Stimulated activated naive CD4-positive, alpha-beta T cell treated with Interleukin-2 at 50 U/mL for 16 hours (primary cell): ENCODE measurements around the gene LIPC.

Experiments used
- DNase-seq: peaks from one replicate; lab custom pipeline; 2025; lab: John Stamatoyannopoulos, UW

LIPC gene

DNA sequence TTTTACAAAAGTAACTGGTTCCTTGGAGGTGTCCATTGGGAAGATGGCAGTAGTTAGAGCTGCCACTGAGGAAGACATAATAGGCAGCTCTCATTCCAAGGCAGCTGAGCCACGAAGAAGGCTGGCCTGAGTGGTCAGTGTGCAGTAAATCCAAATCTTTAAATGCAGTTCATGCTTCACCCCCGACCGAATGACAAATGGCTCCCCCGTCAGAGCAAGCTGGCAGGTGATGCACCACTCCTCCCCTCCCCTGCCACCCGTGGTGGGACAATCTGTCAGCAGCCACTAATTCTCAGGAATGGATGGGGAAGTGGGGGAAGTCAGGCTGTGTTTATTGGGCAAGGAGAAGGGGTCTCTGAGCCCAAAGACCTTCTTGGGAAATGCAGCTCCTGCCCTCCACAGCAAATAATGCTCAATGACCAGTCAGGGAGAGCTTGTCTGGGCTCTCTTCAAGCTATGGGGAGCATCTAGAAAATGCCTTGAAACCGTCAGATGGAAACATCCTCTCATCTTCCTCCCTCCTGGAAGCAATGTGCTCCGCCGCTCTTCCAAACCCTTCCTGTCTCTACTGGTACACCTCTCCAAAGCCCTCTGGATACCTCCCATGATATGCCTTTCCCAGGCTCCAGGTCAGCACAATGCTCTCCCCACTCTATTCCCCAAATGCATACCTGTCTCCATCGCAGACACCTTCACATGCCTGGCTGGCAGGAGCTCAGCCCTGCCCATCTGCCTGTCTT, 65.4 kb downstream of the LIPC start:
- no peak for DNase-seq

DNA sequence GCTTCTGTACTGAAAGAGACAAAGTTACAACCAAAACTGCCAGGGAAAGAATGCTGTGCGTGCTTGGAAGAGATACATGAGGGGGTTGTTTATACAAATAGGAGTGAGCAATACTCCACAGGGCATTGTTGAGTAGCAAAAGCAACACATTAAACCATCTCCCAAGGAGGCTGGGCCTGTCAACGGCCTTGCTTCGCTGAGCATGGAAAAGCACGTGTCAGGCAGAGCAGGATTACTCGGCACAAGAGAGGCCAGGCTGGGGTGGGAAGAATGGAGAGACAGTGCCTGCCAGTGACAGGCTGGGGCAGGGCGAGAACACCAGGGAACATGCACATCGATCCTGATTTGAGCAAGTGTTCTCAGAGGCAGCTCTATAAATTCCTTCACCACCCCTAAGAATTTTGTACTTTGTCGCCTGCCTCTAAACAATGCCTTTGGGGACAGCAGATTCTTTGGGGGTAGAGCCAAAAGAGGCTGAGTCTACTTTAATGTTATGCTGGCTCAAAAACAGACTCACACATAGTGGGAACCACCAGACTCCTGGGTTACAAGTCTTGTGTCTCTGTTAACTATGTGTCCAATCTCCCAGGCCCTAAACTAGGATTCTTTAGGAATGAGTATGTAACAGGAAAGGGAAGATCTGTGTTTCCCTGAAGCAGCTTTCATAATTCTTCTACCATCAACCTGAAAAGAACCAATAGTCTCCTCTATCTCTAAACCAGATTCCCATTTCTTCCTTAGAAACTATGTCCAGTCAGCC, 67.2 kb downstream of the LIPC start:
- no peak for DNase-seq

DNA sequence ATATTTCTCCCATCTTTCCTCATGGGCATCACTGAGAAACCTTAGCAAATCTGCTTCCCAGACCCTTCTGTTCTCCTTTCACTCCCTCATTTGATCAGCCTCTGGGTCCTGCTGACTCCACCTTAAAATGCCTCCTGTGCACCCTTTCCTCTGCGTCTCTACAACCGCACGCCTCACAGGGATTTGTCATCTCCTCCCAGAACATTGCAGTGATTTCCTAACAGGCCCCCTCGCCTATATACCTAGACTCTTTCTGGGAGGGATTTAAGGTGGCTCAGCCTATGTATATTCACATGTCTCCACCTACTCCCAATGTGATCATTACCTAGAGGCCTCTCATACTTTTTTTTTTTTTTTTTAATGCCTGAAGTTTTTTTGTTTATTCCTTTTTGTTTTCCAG, 69.2 kb downstream of the LIPC start:
- no peak for DNase-seq

- DNase-seq, result no peak
Observed at GRCh38 chr15:58501636-58502188, 69.9 kb downstream of the LIPC start.

- DNase-seq, result no peak
Observed at GRCh38 chr15:58503139-58504027, 71.6 kb downstream of the LIPC start.

GRCh38 chr15:58504674-58505234, 73.0 kb downstream of the LIPC start:
- DNase-seq, result no peak

DNA sequence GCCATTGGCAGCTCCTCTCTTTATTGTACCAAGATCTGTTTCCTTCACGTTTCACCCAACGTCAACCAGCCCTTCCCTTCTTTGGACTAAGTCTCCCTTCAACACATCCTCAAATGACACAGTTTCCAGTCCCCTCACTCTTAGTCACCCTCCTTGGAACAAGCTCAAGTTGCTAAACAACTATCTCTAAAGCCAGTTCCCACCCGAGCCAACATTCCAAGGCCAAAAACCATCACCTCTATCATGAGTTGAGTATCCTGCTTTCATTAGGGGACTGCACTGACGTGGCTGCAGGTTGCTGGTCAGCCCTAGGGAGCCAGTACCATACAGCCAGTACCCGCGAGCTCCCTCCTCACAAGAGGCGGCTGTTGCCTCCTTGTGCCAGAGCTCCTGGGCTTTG, 73.8 kb downstream of the LIPC start:
- no peak for DNase-seq

DNA sequence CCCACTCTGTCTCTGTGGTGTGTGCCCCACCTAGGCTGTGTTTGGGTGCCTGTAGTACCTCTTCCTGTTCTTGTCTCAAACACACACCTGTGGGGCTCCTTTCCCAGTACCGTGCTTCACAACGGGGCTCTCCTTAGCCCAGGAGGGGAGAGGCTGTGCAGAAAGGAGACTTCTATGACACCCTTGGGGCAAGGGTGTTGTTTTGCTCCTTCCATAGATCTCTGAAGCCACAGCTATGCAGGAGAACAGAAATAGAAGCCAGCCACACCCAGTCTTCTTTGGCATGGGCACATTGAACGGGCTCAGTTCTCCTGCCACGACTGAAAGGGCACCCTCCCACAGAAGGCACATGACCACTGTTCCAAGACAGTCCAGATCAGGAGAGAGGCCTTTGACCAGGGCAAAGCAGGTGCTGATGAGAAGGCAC, 74.3 kb downstream of the LIPC start:
- no peak for DNase-seq

DNA sequence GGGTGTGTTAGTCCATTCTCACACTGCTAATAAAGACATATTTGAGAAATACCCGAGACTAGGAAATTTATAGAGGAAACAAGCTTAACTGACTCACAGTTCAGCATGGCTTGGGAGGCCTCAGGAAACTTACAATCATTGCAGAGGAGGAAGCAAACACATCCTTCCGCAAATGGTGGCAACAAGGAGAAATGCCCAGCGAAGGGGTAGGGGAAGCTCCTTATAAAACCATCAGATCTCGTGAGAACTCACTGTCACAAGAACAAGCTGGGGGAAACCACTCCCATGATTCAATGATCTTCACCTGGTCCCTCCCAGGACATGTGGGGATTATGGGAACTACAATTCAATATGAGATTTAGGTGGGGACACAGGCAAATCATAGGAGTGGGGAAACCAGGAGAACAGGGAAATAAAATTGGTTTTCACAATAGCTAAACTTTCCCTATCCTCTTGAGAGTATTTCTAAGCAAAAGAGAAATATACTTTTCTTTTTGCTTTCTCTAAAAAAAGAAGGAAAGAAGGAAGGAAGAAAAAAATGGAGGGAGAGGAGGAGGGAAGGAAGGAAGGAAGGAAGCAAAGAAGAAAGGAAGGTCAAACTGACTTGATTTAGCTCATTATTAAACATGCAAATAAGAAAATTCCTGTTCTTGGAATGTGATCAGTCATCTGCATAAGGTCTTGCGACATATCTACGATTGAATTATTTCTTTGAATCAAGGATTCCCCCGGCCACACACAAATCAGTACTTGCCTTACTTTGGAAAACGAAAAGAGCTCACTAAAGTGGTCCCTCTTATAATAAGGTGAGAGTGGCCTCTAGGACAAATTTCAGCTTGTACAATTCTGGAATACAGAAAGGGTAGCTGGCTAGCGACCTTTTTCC, 75.2 kb downstream of the LIPC start:
- DNase-seq, result no peak

DNA sequence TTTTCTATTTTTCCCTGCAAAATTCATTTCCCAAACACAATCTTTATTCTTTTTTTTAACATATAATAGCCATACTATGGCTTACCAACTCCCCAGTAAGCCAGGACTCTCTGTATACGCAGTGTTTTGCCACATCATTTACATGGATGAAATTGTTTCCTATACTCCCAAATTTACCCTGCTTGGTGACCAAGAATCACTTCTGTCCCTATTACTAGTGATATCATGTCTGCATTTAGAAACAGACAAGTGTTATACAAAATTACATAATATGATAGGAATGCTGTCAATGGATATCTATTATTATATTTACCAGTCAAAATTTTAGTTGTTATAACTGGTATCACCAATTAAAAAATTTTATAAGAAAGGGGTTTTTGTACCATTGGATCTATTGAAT, 77.8 kb downstream of the LIPC start:
- DNase-seq, result no peak

DNA sequence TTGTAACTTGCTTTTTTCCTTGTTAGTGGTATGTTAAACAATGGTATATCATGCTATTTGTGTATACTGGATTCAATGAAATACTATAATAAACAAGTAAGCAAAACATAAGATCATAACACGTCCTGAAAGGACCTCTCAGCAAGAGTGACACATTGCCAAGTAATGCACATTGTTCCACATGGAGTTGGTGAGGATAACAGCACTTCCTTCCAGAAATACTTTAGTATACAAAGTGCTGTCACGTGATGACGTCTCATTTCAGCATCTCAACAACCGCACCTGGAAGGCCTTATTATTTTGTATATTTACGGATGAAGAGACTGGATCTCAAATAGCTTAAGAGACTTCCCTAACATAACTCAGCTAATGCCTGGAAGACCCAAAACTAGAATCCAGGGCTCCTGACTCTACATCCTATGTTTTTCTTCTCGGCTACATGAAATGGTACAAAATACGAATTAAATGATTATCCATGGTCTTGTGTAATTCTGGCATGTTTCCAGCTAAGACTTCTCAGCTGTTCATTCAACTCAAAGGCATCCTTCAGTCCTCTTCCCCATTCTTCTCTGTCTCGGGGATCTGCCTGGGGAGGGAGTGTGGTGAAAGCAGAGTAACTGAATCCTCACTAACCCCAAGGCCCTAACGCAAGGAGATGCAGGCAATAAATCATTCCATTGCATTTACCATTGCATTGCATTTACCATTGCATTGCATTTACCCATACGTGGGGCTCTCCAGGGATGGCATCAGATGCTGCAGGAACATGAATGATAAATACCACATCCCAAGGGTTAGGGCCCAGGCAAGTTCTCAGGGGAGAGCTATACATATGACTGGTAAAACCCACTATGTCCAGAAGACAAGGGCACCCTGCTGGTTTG, 79.2 kb downstream of the LIPC start:
- DNase-seq, result no peak

- no peak for DNase-seq
Observed at GRCh38 chr15:58511599-58511987, 79.8 kb downstream of the LIPC start.

DNA sequence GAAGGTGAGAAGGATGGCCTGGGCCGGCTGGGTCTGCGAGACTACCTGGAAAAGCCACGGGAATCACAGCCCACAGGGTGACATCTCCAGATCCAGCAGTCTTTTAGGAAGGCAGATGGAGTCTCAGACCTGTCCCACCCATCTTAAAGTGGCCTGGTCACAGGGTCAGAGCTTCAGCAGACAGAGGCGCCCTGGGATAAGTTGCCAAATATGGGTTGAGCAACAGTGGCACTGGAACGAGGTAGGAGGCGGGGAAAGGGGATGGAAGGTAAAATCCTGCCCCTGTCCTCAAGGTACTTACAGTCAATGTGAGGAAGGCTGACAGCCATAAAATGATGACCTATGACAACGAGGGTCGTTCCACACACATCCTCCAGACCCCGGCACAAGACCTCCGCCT, 80.7 kb downstream of the LIPC start:
- DNase-seq, result no peak

DNA sequence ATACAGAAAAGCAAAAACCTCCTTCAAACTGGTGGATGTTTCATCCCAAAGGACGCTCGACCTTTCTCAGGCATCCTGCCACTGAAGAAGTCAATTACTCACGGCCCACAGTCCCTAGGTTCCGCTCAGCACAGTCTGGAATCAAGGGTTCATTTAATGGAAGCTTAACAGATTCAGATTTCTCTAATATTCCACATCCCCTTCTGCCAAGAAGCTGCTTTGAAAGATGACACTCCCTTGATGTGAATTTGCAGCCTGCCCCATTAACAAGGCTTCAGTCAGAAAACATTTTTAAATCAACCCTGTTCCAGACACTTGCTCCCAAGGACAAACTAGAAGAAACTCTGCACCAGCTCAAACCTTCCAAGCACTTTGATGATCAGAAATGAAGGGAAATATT, 81.2 kb downstream of the LIPC start:
- DNase-seq, result no peak

DNA sequence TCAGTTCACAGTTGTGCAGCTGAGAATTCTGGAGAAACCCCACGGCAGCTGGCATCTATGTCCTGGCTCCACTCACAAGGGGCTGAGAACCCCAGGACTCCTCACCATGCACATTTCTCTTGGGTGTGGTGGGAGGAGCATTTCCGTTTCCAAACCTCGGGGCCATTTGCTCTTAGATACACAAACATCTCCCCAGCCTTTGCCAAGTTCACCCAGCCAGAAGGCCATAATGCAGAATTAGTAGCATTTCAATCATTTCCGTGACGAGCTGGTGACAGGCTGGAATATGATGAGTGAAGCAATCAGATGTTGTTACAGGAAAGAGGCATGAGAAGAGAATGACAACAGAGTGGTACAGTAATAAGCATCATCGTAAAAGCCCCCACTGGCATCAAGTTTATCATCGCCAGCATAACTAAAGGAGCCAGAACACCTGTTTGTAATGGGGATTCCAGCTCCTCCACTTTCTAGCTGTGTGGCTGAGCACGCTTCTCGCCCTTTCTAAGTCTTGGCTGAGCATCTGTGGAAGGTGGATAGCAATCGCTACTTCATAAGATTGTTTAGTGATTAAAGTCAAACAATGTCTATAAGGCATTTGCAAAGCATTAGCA, 82.0 kb downstream of the LIPC start:
- no peak for DNase-seq

DNA sequence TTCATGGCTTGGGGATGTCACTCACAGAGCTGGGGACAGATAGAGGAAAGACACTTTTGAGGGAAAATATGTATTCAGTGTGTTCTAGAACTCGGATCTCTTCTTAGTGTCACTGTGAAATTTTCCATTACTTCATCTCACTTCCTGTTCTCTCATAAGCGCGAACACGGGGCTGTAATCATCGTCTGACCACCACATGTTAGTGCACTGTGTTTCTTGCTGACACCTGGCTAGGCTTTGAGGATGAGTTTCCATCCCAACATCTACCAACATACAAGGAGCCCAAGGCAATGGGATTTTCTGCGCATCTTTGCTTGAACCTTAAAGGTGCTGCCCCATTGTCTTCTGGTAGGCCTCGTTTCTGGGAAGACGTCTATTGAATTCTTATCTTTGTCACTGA, 84.0 kb downstream of the LIPC start:
- no peak for DNase-seq

GRCh38 chr15:58517252-58517681, 85.5 kb downstream of the LIPC start:
- DNase-seq, result no peak

- no peak for DNase-seq
Observed at GRCh38 chr15:58517682-58518525, 86.1 kb downstream of the LIPC start.

- no peak for DNase-seq
Observed at GRCh38 chr15:58518626-58519025, 86.8 kb downstream of the LIPC start.
